H1 (cell line): Measurements from ENCODE around the gene KIF5C. TPM values are rescaled to one million over a fixed set of nuclear protein-coding genes. Genes with fewer than 3 reads are reported as not detected.

Source experiments
- ASH2L ChIP-seq: fragments of 200-600, 300-600 bp; sonication (generic); IDR thresholded peaks from one replicate; pipeline ENCODE4 v1.7.1; 2017; ENCODE audit warnings: low read length
- CEBPB ChIP-seq: IDR thresholded peaks from 2 replicates; pipeline ENCODE4 v1.6.1; 2012; ENCODE audit warnings: low read depth, low read length
- HDAC2 ChIP-seq, 2 experiments: fragments of 300-600 bp in 1 of 2; sonication (generic) in 1 of 2; IDR thresholded peaks; 2 replicates each; pipeline ENCODE4 v1.6.1; 2011 to 2012; ENCODE audit warnings: low read depth in 2 of 2, low read length in 2 of 2, mild to moderate bottlenecking in 2 of 2, moderate library complexity in 2 of 2, borderline replicate concordance in 1 of 2, inconsistent platforms in 1 of 2
- HDAC6 ChIP-seq: IDR thresholded peaks from one replicate; pipeline ENCODE4 v1.7.1; 2012; ENCODE audit warnings: low read depth, mild to moderate bottlenecking, inconsistent platforms, low read length, moderate library complexity
- JUND ChIP-seq: IDR thresholded peaks from 2 replicates; pipeline ENCODE4 v1.6.1; 2011; ENCODE audit warnings: mild to moderate bottlenecking, improper control_type of control experiment, low read length
- POU5F1 ChIP-seq: IDR thresholded peaks from 2 replicates; pipeline ENCODE4 v1.6.1; 2011; ENCODE audit warnings: low read depth, mild to moderate bottlenecking, low read length, moderate library complexity
- SIN3A ChIP-seq, 2 experiments: IDR thresholded peaks in 1 of 2; conservative IDR thresholded peaks in 1 of 2; 2 replicates each; pipeline ENCODE4 v1.6.1; 2011 to 2012; ENCODE audit warnings: low read length in 2 of 2, improper control_type of control experiment in 1 of 2, low read depth in 1 of 2, mild to moderate bottlenecking in 1 of 2
- SP4 ChIP-seq: IDR thresholded peaks from 2 replicates; pipeline ENCODE4 v1.6.1; 2012; ENCODE audit warnings: low read length, inconsistent platforms
- polyA plus RNA-seq, 7 experiments: library from polyadenylated mRNA; depleted of rRNA in 3 of 7; stranded (reverse) in 5 of 7; unstranded in 2 of 7; fragments of >200 nt in 5 of 7; fragments of 200-250 nt in 2 of 7; gene quantifications; 1 replicate in 5 of 7; 2 replicates in 1 of 7; 4 replicates in 1 of 7; pipeline versions ENCODE4 v1.2.1 to v1.2.3, GENCODE V29; 2011 to 2013; ENCODE audit warnings: missing spikeins in 2 of 7, mixed read lengths in 2 of 7
- total RNA-seq: library from RNA; stranded (reverse); fragmentation: NEBNext Ultra II Directional; extraction: Animal tissue kit (Norgen Biotek cat#: 25700); gene quantifications from 2 replicates; pipeline ENCODE4 v1.2.1, GENCODE V29; 2021

Gene KIF5C
- total and polyA plus RNA-seq, 2 of the 8 experiments (the other 6 are each of a cell fraction or from before 2014, with no cell fraction given) = 16.3 to 66.4 TPM

DNA sequence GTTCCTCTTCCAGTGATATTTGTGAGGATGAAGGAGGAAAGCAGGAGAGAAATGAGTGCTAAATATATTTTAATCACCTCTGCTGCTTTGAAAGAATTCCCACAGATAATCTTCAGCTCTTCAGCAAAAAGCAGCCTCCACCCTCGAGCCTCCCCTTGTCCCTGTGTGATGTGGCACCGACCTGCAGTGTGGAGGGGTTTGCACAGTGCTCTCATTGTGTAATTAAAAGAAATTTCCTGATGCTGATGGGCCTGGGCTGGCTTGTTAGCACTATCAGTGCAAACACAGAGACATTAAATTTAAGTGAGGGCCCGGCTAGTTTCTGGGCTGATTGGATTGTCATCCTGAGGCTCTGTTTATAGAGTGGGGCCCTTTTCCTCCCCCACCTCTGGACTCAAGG, 53.4 kb downstream of the KIF5C start (continued):
- TF ChIP-seq HDAC2 (IDR thresholded peaks at IDR 0.05; ENCODE audit: borderline replicate concordance in 1 of 2, low read depth in 2 of 2, low read length in 2 of 2) (no peak), SIN3A (conservative IDR thresholded peaks at IDR 0.05 in 1 of 2, IDR thresholded peaks at IDR 0.05 in 1 of 2; ENCODE audit: low read depth in 1 of 2, low read length in 2 of 2) (no peak), POU5F1 (no peak), JUND (no peak), SP4 (no peak), HDAC6 (no peak), ASH2L (no peak), CEBPB (no peak)
